GM12878 (cell line): Measurements from ENCODE around the gene PDE1C.

Source experiments
- CBX3 ChIP-seq: fragments of 200-600 bp; sonication (generic); IDR thresholded peaks from 2 replicates; pipeline ENCODE4 v1.6.1; 2016; ENCODE audit warnings: low read depth, borderline replicate concordance
- CHD1 ChIP-seq: IDR thresholded peaks from 2 replicates; pipeline ENCODE4 v1.6.1; 2012; ENCODE audit warnings: low read depth, low read length, improper control_type of control experiment
- MXI1 ChIP-seq: fragments of 150-350 bp; IDR thresholded peaks from 2 replicates; pipeline ENCODE4 v1.6.1; 2011; ENCODE audit warnings: low read depth, mild to moderate bottlenecking, inconsistent platforms, low read length, improper control_type of control experiment
- NFIC ChIP-seq: IDR thresholded peaks from 2 replicates; pipeline ENCODE4 v1.6.1; 2012; ENCODE audit warnings: low read depth, mild to moderate bottlenecking, inconsistent platforms, low read length, moderate library complexity
- REST ChIP-seq: IDR thresholded peaks from 2 replicates; pipeline ENCODE4 v1.6.1; 2012; ENCODE audit warnings: mild to moderate bottlenecking, low read depth, low read length
- SIN3A ChIP-seq: IDR thresholded peaks from 2 replicates; pipeline ENCODE4 v1.6.1; 2012; ENCODE audit warnings: low read depth, low read length, improper control_type of control experiment
- SRF ChIP-seq, 2 experiments: IDR thresholded peaks; 2 replicates each; pipeline ENCODE4 v1.6.1; 2011; ENCODE audit warnings: low read depth in 2 of 2, low read length in 2 of 2, mild to moderate bottlenecking in 1 of 2, moderate library complexity in 1 of 2
- ZZZ3 ChIP-seq: IDR thresholded peaks from 2 replicates; pipeline ENCODE4 v1.6.1; 2011; ENCODE audit warnings: low read depth; ENCODE audit not compliant: control insufficient read depth, insufficient read length
- TF ChIP-seq, protein P1 (sequence below), 3 experiments: IDR thresholded peaks in 2 of 3; conservative IDR thresholded peaks in 1 of 3; 2 replicates each; pipeline ENCODE4 v1.5.1; 2011; ENCODE audit warnings: low read depth in 3 of 3, low read length in 3 of 3, mild to moderate bottlenecking in 3 of 3, control low read depth in 2 of 3, moderate library complexity in 2 of 3, inconsistent platforms in 1 of 3, mixed read lengths in 1 of 3; ENCODE audit not compliant: control insufficient read depth in 2 of 3, insufficient read depth in 1 of 3; ENCODE audit errors: extremely low read depth in 1 of 3
- TF ChIP-seq, protein P2 (sequence below): fragments of 450-650 bp; IDR thresholded peaks from 2 replicates; pipeline ENCODE4 v1.6.1; 2017; ENCODE audit warnings: mild to moderate bottlenecking, moderate library complexity

GRCh38 chr7:31974351-31974750, 95.9 kb downstream of the PDE1C start:
- TF ChIP-seq CBX3: no peak
- TF ChIP-seq SRF (IDR thresholded peaks at IDR 0.05; ENCODE audit: low read depth in 2 of 2, low read length in 2 of 2): no peak
- TF ChIP-seq, protein P1, sequence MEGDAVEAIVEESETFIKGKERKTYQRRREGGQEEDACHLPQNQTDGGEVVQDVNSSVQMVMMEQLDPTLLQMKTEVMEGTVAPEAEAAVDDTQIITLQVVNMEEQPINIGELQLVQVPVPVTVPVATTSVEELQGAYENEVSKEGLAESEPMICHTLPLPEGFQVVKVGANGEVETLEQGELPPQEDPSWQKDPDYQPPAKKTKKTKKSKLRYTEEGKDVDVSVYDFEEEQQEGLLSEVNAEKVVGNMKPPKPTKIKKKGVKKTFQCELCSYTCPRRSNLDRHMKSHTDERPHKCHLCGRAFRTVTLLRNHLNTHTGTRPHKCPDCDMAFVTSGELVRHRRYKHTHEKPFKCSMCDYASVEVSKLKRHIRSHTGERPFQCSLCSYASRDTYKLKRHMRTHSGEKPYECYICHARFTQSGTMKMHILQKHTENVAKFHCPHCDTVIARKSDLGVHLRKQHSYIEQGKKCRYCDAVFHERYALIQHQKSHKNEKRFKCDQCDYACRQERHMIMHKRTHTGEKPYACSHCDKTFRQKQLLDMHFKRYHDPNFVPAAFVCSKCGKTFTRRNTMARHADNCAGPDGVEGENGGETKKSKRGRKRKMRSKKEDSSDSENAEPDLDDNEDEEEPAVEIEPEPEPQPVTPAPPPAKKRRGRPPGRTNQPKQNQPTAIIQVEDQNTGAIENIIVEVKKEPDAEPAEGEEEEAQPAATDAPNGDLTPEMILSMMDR (IDR thresholded peaks at IDR 0.05 in 2 of 3, conservative IDR thresholded peaks at IDR 0.05 in 1 of 3; ENCODE audit: control insufficient read depth in 2 of 3, extremely low read depth in 1 of 3, insufficient read depth in 1 of 3, low read depth in 3 of 3, low read length in 3 of 3): no peak
- TF ChIP-seq CHD1: no peak
- no peak for TF ChIP-seq NFIC
- TF ChIP-seq MXI1: no peak
- no peak for TF ChIP-seq SIN3A
- TF ChIP-seq, protein P2, sequence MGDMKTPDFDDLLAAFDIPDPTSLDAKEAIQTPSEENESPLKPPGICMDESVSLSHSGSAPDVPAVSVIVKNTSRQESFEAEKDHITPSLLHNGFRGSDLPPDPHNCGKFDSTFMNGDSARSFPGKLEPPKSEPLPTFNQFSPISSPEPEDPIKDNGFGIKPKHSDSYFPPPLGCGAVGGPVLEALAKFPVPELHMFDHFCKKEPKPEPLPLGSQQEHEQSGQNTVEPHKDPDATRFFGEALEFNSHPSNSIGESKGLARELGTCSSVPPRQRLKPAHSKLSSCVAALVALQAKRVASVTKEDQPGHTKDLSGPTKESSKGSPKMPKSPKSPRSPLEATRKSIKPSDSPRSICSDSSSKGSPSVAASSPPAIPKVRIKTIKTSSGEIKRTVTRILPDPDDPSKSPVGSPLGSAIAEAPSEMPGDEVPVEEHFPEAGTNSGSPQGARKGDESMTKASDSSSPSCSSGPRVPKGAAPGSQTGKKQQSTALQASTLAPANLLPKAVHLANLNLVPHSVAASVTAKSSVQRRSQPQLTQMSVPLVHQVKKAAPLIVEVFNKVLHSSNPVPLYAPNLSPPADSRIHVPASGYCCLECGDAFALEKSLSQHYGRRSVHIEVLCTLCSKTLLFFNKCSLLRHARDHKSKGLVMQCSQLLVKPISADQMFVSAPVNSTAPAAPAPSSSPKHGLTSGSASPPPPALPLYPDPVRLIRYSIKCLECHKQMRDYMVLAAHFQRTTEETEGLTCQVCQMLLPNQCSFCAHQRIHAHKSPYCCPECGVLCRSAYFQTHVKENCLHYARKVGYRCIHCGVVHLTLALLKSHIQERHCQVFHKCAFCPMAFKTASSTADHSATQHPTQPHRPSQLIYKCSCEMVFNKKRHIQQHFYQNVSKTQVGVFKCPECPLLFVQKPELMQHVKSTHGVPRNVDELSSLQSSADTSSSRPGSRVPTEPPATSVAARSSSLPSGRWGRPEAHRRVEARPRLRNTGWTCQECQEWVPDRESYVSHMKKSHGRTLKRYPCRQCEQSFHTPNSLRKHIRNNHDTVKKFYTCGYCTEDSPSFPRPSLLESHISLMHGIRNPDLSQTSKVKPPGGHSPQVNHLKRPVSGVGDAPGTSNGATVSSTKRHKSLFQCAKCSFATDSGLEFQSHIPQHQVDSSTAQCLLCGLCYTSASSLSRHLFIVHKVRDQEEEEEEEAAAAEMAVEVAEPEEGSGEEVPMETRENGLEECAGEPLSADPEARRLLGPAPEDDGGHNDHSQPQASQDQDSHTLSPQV: no peak
- no peak for TF ChIP-seq ZZZ3
- no peak for TF ChIP-seq REST
